CD4-positive, CD25-positive, alpha-beta regulatory T cell (primary cell): ENCODE data around the gene NR2E1. TPM values are rescaled to one million over a fixed set of nuclear protein-coding genes. Genes with fewer than 3 reads are reported as not detected.

Experiments
- ATAC-seq, 2 donors: fragments of 150-1000 bp; cut with Tn5 transposase; one replicate each; pipeline ENCODE4 v1.10.0; 2021; ENCODE audit warnings: low read depth in 2 of 2, moderate number of reproducible peaks in 2 of 2, moderate library complexity in 1 of 2
- DNase-seq, 3 donors: peaks; one replicate each; pipeline versions ENCODE4 v3.0.0 to v3.0.0-alpha.2; 2012 to 2022; ENCODE audit warnings: mixed read lengths in 1 of 3
- H3K27ac ChIP-seq: one replicate; pipeline ENCODE4 v1.7.0; 2013; ENCODE audit warnings: mild to moderate bottlenecking, low read length; ENCODE audit not compliant: insufficient read depth, poor library complexity, severe bottlenecking
- H3K27me3 ChIP-seq: one replicate; pipeline ENCODE4 v1.7.0; 2013; ENCODE audit warnings: low read length; ENCODE audit not compliant: control insufficient read depth, insufficient read depth
- H3K36me3 ChIP-seq: one replicate; pipeline ENCODE4 v1.7.0; 2013; ENCODE audit warnings: mild to moderate bottlenecking, low read length, moderate library complexity; ENCODE audit not compliant: control insufficient read depth, insufficient read depth
- H3K4me1 ChIP-seq: 2 replicates; pipeline ENCODE4 v1.7.0; 2013; ENCODE audit warnings: mild to moderate bottlenecking, low read length; ENCODE audit not compliant: insufficient read depth, control insufficient read depth, poor library complexity, severe bottlenecking
- H3K4me3 ChIP-seq: one replicate; pipeline ENCODE4 v1.7.0; 2013; ENCODE audit warnings: low read depth, mild to moderate bottlenecking, low read length, moderate library complexity
- H3K9me3 ChIP-seq, 2 experiments: 1 replicate in 1 of 2; 2 replicates in 1 of 2; pipeline ENCODE4 v1.7.0; 2013; ENCODE audit warnings: low read length in 2 of 2, mild to moderate bottlenecking in 1 of 2, moderate library complexity in 1 of 2; ENCODE audit not compliant: control insufficient read depth in 2 of 2
- H3K27ac Mint-ChIP-seq, 3 donors: one replicate each; pipeline ENCODE4 v1.8.0; 2020 to 2022; ENCODE audit warnings: mild to moderate bottlenecking in 3 of 3, mixed read lengths in 3 of 3, moderate library complexity in 2 of 3
- H3K27me3 Mint-ChIP-seq: one replicate; pipeline ENCODE4 v1.8.0; 2022; ENCODE audit warnings: mild to moderate bottlenecking, mixed read lengths
- H3K36me3 Mint-ChIP-seq: one replicate; pipeline ENCODE4 v1.8.0; 2020; ENCODE audit warnings: mixed read lengths
- H3K4me1 Mint-ChIP-seq, 4 donors: one replicate each; pipeline ENCODE4 v1.8.0; 2020 to 2022; ENCODE audit warnings: mixed read lengths in 4 of 4, mild to moderate bottlenecking in 1 of 4
- H3K4me3 Mint-ChIP-seq, 4 donors: one replicate each; pipeline ENCODE4 v1.8.0; 2020 to 2022; ENCODE audit warnings: mild to moderate bottlenecking in 4 of 4, mixed read lengths in 4 of 4, moderate library complexity in 3 of 4
- H3K9me3 Mint-ChIP-seq, 7 donors: one replicate each; pipeline ENCODE4 v1.8.0; 2020 to 2022; ENCODE audit warnings: mixed read lengths in 7 of 7, mild to moderate bottlenecking in 3 of 7, moderate library complexity in 2 of 7
- polyA plus RNA-seq, 4 donors: library from polyadenylated mRNA; unstranded; fragments of 300-500 nt; fragmentation: Illumina TruSeq; gene quantifications; one replicate each; pipeline ENCODE4 v1.2.3, GENCODE V29; 2021
- total RNA-seq: library from RNA; stranded (reverse); gene quantifications from one replicate; pipeline ENCODE4 v1.2.3, GENCODE V29; 2022

The NR2E1 gene
- total and polyA plus RNA-seq, 5 donors from 2014 or later: not detected

DNA sequence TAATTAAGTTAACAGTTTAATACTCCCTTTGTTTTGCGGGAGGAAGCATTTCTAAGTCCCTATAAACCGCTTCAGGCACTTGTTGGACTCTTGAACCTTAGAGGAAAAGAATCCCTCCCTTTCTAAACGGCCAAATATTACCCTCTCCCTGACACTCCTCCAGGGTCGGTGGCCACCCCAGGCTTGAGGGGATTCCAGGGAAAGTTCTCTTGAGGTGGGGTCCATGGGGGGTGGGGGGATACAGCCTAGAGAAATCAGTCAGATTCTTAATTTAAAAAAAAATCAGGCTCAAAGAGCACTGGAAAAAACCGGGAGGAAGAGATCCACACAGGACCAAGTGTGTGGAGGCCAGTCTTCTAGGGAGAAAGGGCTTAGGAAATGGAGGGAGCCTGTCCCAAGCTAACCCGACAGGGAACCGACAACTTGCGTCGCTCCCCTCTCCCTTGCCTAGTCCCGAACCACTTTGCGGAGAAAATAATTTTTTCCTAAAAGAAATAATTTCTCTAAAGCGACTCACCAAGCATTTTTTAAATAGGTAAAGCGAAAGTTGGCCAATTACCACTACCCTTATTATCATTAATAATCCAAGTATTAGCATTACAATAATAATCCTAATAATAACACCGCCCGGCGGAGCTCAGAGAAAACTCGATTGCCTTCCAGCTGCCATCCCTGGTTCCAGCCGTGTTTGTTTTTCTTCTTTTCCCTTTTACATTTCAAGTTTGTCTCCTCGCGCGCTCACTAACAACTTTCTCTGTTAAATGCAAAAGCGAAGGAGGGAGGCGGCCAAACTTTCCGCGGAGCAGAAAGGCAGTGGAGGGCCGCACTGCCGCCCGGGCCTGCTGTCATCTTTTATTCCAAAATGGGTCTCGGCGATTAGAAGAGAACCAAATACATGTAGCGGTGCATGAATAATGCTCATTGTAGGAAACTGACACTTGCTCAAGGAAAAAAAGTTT is 4.8 kb downstream of the NR2E1 start:
- no peaks in the 10 kb centered on the region for H3K9me3 ChIP-seq
- peak overlapping the region in 2 of 4 donors; percentile 5 to 8 for H3K4me3 Mint-ChIP-seq

DNA sequence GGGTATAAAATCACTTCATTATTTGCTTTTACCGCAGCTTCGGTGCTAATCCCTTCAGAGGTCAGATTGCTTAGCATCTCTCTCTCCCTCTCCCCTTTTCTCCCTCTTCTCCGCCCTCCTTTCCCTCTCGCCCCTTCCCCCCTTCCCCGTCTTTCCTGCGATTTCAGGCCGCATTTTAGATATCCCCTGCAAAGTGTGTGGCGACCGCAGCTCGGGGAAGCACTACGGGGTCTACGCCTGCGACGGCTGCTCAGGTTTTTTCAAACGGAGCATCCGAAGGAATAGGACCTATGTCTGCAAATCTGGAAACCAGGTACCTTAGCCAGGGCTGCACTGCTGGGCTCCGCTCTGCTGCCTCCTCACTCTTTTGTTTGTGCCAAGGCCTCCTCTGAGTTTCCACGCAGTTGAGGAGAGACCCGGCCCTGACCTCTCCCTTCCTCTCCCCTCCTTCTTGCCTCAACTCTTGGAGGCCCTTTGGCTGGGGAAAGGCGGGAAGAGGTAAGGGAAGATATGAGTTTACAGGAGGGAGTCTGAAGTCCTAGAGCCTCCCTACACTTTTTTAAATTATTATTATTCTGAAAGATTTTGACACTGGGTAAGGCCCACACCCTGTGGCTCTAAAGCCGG is 5.6 kb downstream of the NR2E1 start:
- no peak for ATAC-seq

More for the DNA sequence above, 4.8 kb downstream of the NR2E1 start:
- peaks cover 0 to 2% (median 0%) of the 10 kb centered on the region in 7 donors for H3K9me3 Mint-ChIP-seq
- H3K4me1 Mint-ChIP-seq: peaks cover 0 to 60% (median 13%) of the 10 kb centered on the region in 4 donors
- H3K27ac Mint-ChIP-seq: no peak overlapping the region
- no peak for ATAC-seq
- peaks cover 61% of the 10 kb centered on the region for H3K4me1 ChIP-seq
- H3K27me3 Mint-ChIP-seq: peaks cover 94% of the 10 kb centered on the region
- H3K27ac ChIP-seq: no peak overlapping the region
- H3K36me3 Mint-ChIP-seq: no peaks in the 10 kb centered on the region
- DNase-seq: no peak
- no peaks in the 10 kb centered on the region for H3K36me3 ChIP-seq
- no peak overlapping the region for H3K4me3 ChIP-seq
- peaks cover 50% of the 10 kb centered on the region for H3K27me3 ChIP-seq

DNA sequence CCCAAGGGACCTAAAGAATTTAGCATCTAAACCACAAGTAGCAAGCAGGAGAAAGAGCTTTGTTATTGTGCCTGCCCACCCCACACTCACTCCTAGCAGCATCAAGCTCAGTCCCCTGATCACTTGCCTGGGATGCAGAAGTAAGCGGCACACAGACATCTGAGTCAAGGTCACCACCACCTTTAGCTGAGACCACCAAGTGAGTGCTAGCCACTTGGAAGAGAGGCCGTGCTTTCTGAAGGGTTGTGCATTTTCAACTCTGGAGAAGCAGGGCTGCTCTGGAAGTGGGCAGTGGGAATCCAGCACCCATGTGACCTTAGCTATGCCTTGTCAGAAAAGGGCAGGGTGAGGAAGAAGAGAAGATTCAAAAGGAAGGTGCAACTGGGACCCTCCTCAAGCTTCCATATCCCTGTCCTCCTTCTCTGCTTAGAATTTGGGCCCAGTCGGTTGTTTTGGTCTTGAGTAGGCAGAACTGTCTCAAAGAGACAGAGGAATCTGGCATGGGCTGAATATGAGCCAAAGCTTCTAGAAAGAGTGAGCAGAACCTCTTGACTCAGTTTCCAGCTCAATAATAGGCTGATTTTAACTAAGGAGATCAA is 6.2 kb downstream of the NR2E1 start:
- Mint-ChIP-seq H3K27me3 (peaks cover 94% of the 10 kb centered on the region), H3K27ac (no peak overlapping the region), H3K4me3 (no peak overlapping the region), H3K36me3 (no peaks in the 10 kb centered on the region), H3K4me1 (peaks cover 0 to 58% (median 12%) of the 10 kb centered on the region in 4 donors), H3K9me3 (peaks cover 0 to 2% (median 0%) of the 10 kb centered on the region in 7 donors)
- Histone ChIP-seq H3K27me3 (peaks cover 46% of the 10 kb centered on the region), H3K27ac (no peak overlapping the region), H3K9me3 (no peaks in the 10 kb centered on the region), H3K36me3 (no peaks in the 10 kb centered on the region), H3K4me3 (no peak overlapping the region), H3K4me1 (peaks cover 56% of the 10 kb centered on the region)
- DNase-seq (no peak), ATAC-seq (no peak)

More for the DNA sequence above, 5.6 kb downstream of the NR2E1 start:
- Mint-ChIP-seq H3K4me3 (peak overlapping the region in 3 of 4 donors; percentile 5 to 84 (median 56)), H3K27ac (no peak overlapping the region), H3K36me3 (no peaks in the 10 kb centered on the region), H3K9me3 (peaks cover 0 to 2% (median 0%) of the 10 kb centered on the region in 7 donors), H3K4me1 (peaks cover 0 to 60% (median 12%) of the 10 kb centered on the region in 4 donors), H3K27me3 (peaks cover 94% of the 10 kb centered on the region)
- Histone ChIP-seq H3K27me3 (peaks cover 44% of the 10 kb centered on the region), H3K27ac (no peak overlapping the region), H3K9me3 (no peaks in the 10 kb centered on the region), H3K36me3 (no peaks in the 10 kb centered on the region), H3K4me3 (no peak overlapping the region), H3K4me1 (peaks cover 61% of the 10 kb centered on the region)
- no peak for DNase-seq

DNA sequence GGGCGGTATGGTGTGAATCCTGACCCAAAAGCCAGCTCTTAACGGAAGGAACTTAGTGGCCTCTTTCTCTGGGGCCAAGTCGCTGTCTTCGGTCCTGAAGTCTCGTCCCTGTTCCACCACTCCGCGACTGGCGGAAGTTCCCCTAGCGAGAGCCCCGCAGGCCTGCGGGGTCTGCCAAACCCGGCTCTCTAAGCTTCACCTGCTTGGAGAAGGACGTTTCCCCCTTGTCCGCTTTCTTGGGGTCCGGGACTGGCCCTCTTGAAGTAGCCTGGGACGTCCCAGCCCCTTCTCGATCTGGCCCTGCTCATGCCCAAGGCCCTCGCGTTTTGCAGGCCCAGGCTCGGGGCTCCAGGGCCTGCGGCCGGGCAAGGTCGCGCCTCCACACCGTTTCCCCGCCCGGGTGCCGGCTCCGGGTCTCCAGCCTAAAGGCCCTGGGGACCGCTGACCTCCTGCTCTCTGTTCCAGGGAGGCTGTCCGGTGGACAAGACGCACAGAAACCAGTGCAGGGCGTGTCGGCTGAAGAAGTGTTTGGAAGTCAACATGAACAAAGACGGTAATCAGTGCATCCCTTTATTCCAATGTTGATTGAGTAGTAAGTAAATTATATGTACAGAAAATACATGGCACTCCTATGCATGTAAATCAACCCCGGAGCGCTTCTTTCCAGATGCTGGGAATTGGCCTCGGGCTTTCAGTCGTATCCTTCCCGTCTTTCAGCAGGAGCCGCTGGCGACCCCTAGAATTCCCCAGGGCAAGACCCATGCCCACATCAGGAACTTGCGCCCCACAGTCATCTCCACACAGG is 8.8 kb downstream of the NR2E1 start:
- Histone ChIP-seq H3K27me3 (peaks cover 59% of the 10 kb centered on the region), H3K9me3 (no peaks in the 10 kb centered on the region), H3K4me3 (no peak overlapping the region), H3K27ac (no peak overlapping the region), H3K36me3 (no peaks in the 10 kb centered on the region), H3K4me1 (peaks cover 30% of the 10 kb centered on the region)
- ATAC-seq: no peak
- Mint-ChIP-seq H3K4me1 (peaks cover 0 to 40% (median 11%) of the 10 kb centered on the region in 4 donors), H3K36me3 (no peaks in the 10 kb centered on the region), H3K27ac (no peak overlapping the region), H3K4me3 (peak overlapping the region in 1 of 4 donors; percentile 51), H3K27me3 (peaks cover 96% of the 10 kb centered on the region), H3K9me3 (peaks cover 0 to 3% (median 0%) of the 10 kb centered on the region in 7 donors)
- peak in 1 of 3 donors; percentile 54 for DNase-seq

DNA sequence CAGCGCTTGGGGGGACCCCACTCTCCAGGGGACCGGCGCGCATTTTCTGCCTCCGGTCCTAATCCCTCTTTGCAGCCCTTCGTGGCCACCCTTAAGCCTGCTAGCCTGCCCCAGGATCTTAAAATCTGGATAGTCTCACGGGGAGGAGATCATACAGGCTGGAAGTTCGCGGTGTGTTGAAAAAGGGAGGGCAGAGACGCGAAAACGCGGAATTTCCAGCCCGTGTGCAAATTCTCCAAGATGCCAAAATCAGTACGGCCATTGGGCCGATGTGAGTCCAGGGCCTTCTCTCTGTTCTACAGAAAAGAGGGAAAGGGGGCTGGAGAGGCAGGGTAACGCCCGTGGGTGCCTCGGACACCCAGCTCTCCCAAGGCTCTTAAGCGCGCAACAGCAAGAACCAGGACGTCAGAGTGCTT is 9.4 kb downstream of the NR2E1 start:
- peaks cover 95% of the 10 kb centered on the region for H3K27me3 Mint-ChIP-seq
- no peak overlapping the region for H3K4me3 ChIP-seq
- peaks cover 0 to 35% (median 11%) of the 10 kb centered on the region in 4 donors for H3K4me1 Mint-ChIP-seq
- no peak for DNase-seq
- H3K4me3 Mint-ChIP-seq: peak overlapping the region in 3 of 4 donors; percentile 8 to 62 (median 51)
- H3K27ac Mint-ChIP-seq: no peak overlapping the region
- H3K36me3 ChIP-seq: no peaks in the 10 kb centered on the region
- ATAC-seq: no peak
- H3K9me3 ChIP-seq: no peaks in the 10 kb centered on the region
- H3K27ac ChIP-seq: no peak overlapping the region
- peaks cover 25% of the 10 kb centered on the region for H3K4me1 ChIP-seq
- H3K9me3 Mint-ChIP-seq: peaks cover 0 to 3% (median 0%) of the 10 kb centered on the region in 7 donors
- peaks cover 60% of the 10 kb centered on the region for H3K27me3 ChIP-seq
- no peaks in the 10 kb centered on the region for H3K36me3 Mint-ChIP-seq

DNA sequence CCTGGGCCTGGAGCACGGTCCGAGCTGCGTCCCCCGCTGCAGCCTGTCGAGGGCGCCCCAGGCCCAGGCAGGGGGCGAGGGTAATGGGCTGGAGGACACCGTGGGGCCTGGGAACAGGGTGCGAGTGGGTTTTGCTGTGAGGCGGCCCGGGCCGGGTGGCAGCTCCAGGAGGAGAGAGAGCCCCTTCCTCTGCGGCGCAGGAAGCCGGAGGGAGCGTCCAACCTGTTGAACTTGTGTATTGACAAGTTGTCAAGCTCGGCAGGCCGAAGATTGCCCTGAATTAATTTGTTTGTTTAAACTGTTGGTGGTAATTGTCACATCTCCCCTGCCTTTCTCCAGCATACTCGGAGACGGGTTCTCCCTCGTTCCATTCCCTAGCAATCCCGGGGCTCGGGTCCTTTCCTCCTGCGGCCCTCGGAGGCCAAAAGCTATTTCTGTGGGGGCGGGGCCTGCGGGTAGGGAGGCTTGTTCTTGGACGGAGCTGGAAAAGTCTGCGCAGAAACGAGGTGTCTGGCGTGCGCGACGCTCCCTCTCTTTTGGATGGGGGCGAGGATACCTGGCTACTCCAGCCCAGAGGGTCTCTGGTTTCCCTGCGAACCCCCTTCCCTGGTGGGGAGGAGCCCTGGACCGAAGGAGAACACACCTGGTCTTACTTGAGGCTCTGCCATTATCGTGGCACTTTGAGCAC is 9.9 kb downstream of the NR2E1 start:
- Histone ChIP-seq H3K27me3 (peaks cover 61% of the 10 kb centered on the region), H3K9me3 (no peaks in the 10 kb centered on the region), H3K27ac (no peak overlapping the region), H3K36me3 (no peaks in the 10 kb centered on the region), H3K4me1 (peaks cover 20% of the 10 kb centered on the region), H3K4me3 (no peak overlapping the region)
- peaks cover 0 to 3% (median 0%) of the 10 kb centered on the region in 7 donors for H3K9me3 Mint-ChIP-seq
- no peak for ATAC-seq
- H3K36me3 Mint-ChIP-seq: no peaks in the 10 kb centered on the region
- H3K4me1 Mint-ChIP-seq: peaks cover 0 to 31% (median 10%) of the 10 kb centered on the region in 4 donors
- H3K27ac Mint-ChIP-seq: no peak overlapping the region
- H3K4me3 Mint-ChIP-seq: peak overlapping the region in 3 of 4 donors; percentile 15 to 72 (median 33)
- H3K27me3 Mint-ChIP-seq: peaks cover 95% of the 10 kb centered on the region
- DNase-seq: no peak
